Spinal cord (tissue), 10 donors: ENCODE measurements around the gene NYAP1. TPM values are rescaled to one million over a fixed set of nuclear protein-coding genes. Genes with fewer than 3 reads are reported as not detected.

ENCODE experiments used
- DNase-seq, 6 donors: peaks; one replicate each; pipeline versions ENCODE4 v3.0.0 to v3.0.0-alpha.2; 2013 to 2015; ENCODE audit warnings: low spot score in 6 of 6, low read depth in 4 of 6
- H3K27ac ChIP-seq: one replicate; pipeline ENCODE4 v1.5.1; 2013; ENCODE audit warnings: low read depth, low read length, control low read depth
- H3K27me3 ChIP-seq: one replicate; pipeline ENCODE4 v1.6.1; 2013; ENCODE audit warnings: low read length; ENCODE audit not compliant: control insufficient read depth, insufficient read depth
- H3K36me3 ChIP-seq: one replicate; pipeline ENCODE4 v1.6.1; 2013; ENCODE audit warnings: low read length; ENCODE audit not compliant: control insufficient read depth, insufficient read depth
- H3K4me1 ChIP-seq: one replicate; pipeline ENCODE4 v1.6.1; 2013; ENCODE audit warnings: low read length; ENCODE audit not compliant: control insufficient read depth, insufficient read depth
- H3K4me3 ChIP-seq: one replicate; pipeline ENCODE4 v1.5.1; 2013; ENCODE audit warnings: low read depth, low read length, control low read depth
- H3K9me3 ChIP-seq: one replicate; pipeline ENCODE4 v1.6.1; 2013; ENCODE audit warnings: low read length; ENCODE audit not compliant: control insufficient read depth, insufficient read depth
- WGBS: methylation state at CpG from one replicate; pipeline ENCODE4 v1.1.5; 2013; ENCODE audit warnings: missing lambda C conversion rate; ENCODE audit not compliant: insufficient coverage; 5-methylcytosine and 5-hydroxymethylcytosine counted together
- polyA plus RNA-seq, 2 donors: library from polyadenylated mRNA; unstranded; fragments of 120-200 nt; gene quantifications; one replicate each; pipeline ENCODE4 v1.2.1, GENCODE V29; 2013; ENCODE audit not compliant: insufficient read length in 2 of 2
- total RNA-seq, 2 donors: library from RNA; depleted of rRNA in 1 of 2; stranded (reverse); fragments of 120-200 nt in 1 of 2; fragments of >200 nt in 1 of 2; gene quantifications; one replicate each; pipeline versions ENCODE4 v1.2.3 to v1.2.4, GENCODE V29; 2013 to 2014
- donor health status: healthy.

NYAP1 gene
- total and polyA plus RNA-seq, 4 donors, result 12.0 to 63.4 (median 37.4) TPM

- no peak overlapping the region for H3K4me3 ChIP-seq
Observed at GRCh38 chr7:100456562-100456961, 27.2 kb upstream of the NYAP1 start.

GRCh38 chr7:100457033-100457432 is 26.7 kb upstream of the NYAP1 start:
- Histone ChIP-seq H3K27me3 (no peaks in the 10 kb centered on the region), H3K9me3 (no peaks in the 10 kb centered on the region), H3K27ac (no peak overlapping the region), H3K36me3 (peaks cover 36% of the 10 kb centered on the region), H3K4me1 (no peaks in the 10 kb centered on the region), H3K4me3 (no peak overlapping the region)
- DNase-seq, result no peak
- no CpG with 5 or more reads among the region's 6 CpGs for WGBS

More at GRCh38 chr7:100456562-100456961, 27.2 kb upstream of the NYAP1 start:
- H3K36me3 ChIP-seq, result peaks cover 32% of the 10 kb centered on the region
- WGBS, result 67% methylated on average over 5 of the region's 14 CpGs
- H3K9me3 ChIP-seq, result no peaks in the 10 kb centered on the region
- no peaks in the 10 kb centered on the region for H3K27me3 ChIP-seq
- H3K4me1 ChIP-seq, result no peaks in the 10 kb centered on the region
- H3K27ac ChIP-seq, result no peak overlapping the region
- no peak for DNase-seq

- Histone ChIP-seq H3K4me1 (peaks cover 59% of the 10 kb centered on the region), H3K27me3 (no peaks in the 10 kb centered on the region), H3K36me3 (peaks cover 65% of the 10 kb centered on the region), H3K9me3 (no peaks in the 10 kb centered on the region), H3K4me3 (no peak within 1 kb of the TSS), H3K27ac (peak within 1 kb of the TSS; percentile 71)
- WGBS, result 60% methylated on average over 1 of the region's 7 CpGs
- DNase-seq, result no peak
Observed at GRCh38 chr7:100464210-100464660, 19.5 kb upstream of the NYAP1 start, which contains the start of gene SPACDR. Gene SPACDR, minus strand, starts transcription at chr7:100464260. Its CDS starts 235 bp downstream, at chr7:100464025.

GRCh38 chr7:100464791-100465190 is 18.9 kb upstream of the NYAP1 start:
- H3K27ac ChIP-seq, result no peak overlapping the region
- no peaks in the 10 kb centered on the region for H3K27me3 ChIP-seq
- H3K9me3 ChIP-seq, result no peaks in the 10 kb centered on the region
- WGBS, result 86% methylated on average over 2 of the region's 2 CpGs
- DNase-seq, result no peak
- H3K4me1 ChIP-seq, result peaks cover 64% of the 10 kb centered on the region
- no peak overlapping the region for H3K4me3 ChIP-seq
- peaks cover 66% of the 10 kb centered on the region for H3K36me3 ChIP-seq

GRCh38 chr7:100465299-100465698 is 18.4 kb upstream of the NYAP1 start:
- no peak for DNase-seq
- H3K4me1 ChIP-seq, result peaks cover 64% of the 10 kb centered on the region
- H3K9me3 ChIP-seq, result no peaks in the 10 kb centered on the region
- 52% methylated on average over 8 of the region's 8 CpGs for WGBS
- no peaks in the 10 kb centered on the region for H3K27me3 ChIP-seq
- H3K36me3 ChIP-seq, result peaks cover 61% of the 10 kb centered on the region
- peak overlapping the region; percentile 64 for H3K27ac ChIP-seq
- no peak overlapping the region for H3K4me3 ChIP-seq

GRCh38 chr7:100465702-100466311 is 17.9 kb upstream of the NYAP1 start:
- 10% methylated on average over 13 of the region's 17 CpGs for WGBS
- Histone ChIP-seq H3K9me3 (no peaks in the 10 kb centered on the region), H3K36me3 (peaks cover 56% of the 10 kb centered on the region), H3K27ac (peak overlapping the region; percentile 64), H3K27me3 (no peaks in the 10 kb centered on the region), H3K4me1 (peaks cover 64% of the 10 kb centered on the region), H3K4me3 (peak overlapping the region; percentile 70)
- peak in 5 of 6 donors; percentile 72 to 96 (median 81) for DNase-seq

GRCh38 chr7:100466653-100467605 is 16.8 kb upstream of the NYAP1 start:
- Histone ChIP-seq H3K9me3 (no peaks in the 10 kb centered on the region), H3K27me3 (no peaks in the 10 kb centered on the region), H3K4me1 (peaks cover 64% of the 10 kb centered on the region), H3K36me3 (peaks cover 50% of the 10 kb centered on the region), H3K27ac (peak overlapping the region; percentile 94), H3K4me3 (peak overlapping the region; percentile 70)
- no peak for DNase-seq
- WGBS, result 32% methylated on average over 25 of the region's 32 CpGs

GRCh38 chr7:100467638-100468373 is 15.9 kb upstream of the NYAP1 start:
- H3K4me1 ChIP-seq, result peaks cover 65% of the 10 kb centered on the region
- peak in 5 of 6 donors; percentile 79 to 96 (median 86) for DNase-seq
- no peaks in the 10 kb centered on the region for H3K27me3 ChIP-seq
- peak overlapping the region; percentile 94 for H3K27ac ChIP-seq
- H3K4me3 ChIP-seq, result peak overlapping the region; percentile 70
- H3K9me3 ChIP-seq, result no peaks in the 10 kb centered on the region
- WGBS, result 55% methylated on average over 8 of the region's 22 CpGs
- H3K36me3 ChIP-seq, result peaks cover 59% of the 10 kb centered on the region
